GM21529 (cell line): ENCODE measurements around the gene KCNJ9.
"Not testable (repeated sequence)": the region's sequence is repeated elsewhere in the genome, so short reads cannot be mapped to it uniquely, and the experiment has no call there.

Experiments used
- ATAC-seq: cut with Tn5 transposase; IDR thresholded peaks from one replicate; pipeline ENCODE4 v1.9.1; 2021; ENCODE audit not compliant: unreplicated experiment

The KCNJ9 gene

DNA sequence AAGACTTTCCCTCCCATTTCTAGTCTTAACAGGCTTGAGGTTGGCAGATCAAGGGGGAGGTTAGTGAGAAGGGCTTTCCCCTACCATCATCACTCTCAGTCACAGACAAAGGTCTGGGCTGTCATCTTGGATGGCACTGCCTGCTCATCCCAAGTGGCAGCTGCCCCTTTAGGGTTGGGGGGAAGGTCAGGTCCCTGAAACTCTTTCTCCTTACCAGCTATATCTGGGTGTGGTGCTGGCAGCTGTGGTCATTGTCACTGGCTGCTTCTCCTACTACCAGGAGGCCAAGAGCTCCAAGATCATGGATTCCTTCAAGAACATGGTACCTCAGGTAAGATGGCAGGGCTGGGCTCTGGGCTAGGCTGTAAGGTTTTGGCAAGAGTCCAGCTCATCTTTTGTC, 42.4 kb downstream of the KCNJ9 start:
- no peak for ATAC-seq

DNA sequence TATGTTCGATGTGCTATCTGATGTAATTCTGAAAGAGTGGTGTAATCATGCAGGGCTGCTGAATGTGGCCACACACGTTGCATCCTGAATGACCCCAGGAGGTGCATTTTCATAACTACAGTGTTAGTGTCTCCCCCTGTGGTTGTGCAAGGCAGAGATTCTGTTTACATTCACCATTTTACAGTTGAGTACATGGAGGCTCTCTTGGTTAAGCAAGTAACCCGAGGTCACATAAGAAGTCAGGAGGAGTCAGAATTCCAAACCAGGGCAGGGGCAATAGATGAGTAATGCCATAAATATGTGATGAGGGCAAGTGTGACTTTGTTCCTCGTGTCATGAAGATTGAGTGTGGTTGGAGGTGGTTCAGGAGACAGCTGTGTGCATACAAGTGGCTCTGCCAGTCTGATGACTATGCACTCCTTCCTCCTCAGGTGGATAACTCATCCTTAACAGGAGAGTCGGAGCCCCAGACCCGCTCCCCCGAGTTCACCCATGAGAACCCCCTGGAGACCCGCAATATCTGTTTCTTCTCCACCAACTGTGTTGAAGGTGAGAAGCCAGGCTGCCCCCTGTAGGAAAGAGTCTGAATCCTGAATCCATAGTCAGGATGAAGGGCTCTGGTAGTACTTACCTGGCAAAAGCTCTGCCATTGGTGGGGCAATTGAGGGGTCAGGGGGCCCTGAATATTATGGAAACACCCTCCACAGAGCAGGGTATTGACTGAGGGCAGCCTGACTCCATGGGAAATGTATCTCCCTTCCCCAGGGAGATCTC, 43.6 kb downstream of the KCNJ9 start:
- ATAC-seq = no peak

DNA sequence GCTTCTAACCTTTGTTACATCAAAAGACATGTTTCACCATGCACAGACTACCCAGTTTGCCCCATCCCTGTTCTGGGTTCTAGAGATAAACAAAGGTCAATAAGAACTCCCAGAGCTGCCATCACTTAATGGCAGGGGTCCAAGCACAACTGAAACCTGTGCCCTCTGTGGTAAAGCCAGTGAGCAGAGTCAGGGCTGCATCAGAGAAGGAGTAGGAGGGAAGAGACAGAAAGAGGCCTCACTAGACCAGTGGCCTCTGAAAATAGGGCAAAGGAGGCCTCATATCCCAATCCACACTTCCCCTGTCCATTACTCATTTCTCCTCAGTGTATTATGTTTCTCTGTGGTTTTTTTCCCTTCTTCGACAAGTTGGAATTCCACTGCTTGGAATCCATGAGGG, 44.4 kb downstream of the KCNJ9 start:
- no peak for ATAC-seq

DNA sequence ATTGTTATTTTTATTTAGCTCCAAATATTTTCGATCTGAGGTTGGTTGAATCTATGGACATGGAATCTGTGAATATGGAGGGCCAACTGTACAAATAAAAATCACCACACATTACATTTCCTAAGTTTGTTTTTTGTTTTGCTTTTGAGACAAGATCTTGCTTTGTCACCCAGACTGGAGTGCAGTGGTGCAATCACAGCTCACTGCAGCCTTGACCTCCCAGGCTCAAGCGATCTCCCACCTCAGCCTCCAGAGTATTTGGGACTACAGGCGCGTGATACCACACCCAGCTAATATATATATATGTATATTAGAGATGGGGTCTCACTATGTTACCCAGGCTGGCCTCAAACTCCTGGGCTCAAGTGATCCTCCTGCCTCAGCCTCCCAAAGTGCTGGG, 45.0 kb downstream of the KCNJ9 start:
- ATAC-seq = not testable (repeated sequence)

DNA sequence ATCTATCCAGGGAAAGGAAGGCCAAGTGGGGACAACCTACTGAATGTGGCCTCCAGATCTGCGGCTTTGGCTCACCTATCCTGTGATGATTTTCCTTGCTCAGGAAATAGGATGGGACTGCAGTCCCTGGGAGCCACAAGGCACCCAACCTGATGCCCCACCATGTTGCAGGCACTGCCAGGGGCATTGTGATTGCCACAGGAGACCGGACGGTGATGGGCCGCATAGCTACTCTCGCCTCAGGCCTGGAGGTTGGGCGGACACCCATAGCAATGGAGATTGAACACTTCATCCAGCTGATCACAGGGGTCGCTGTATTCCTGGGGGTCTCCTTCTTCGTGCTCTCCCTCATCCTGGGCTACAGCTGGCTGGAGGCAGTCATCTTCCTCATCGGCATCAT, 46.0 kb downstream of the KCNJ9 start:
- ATAC-seq = no peak

DNA sequence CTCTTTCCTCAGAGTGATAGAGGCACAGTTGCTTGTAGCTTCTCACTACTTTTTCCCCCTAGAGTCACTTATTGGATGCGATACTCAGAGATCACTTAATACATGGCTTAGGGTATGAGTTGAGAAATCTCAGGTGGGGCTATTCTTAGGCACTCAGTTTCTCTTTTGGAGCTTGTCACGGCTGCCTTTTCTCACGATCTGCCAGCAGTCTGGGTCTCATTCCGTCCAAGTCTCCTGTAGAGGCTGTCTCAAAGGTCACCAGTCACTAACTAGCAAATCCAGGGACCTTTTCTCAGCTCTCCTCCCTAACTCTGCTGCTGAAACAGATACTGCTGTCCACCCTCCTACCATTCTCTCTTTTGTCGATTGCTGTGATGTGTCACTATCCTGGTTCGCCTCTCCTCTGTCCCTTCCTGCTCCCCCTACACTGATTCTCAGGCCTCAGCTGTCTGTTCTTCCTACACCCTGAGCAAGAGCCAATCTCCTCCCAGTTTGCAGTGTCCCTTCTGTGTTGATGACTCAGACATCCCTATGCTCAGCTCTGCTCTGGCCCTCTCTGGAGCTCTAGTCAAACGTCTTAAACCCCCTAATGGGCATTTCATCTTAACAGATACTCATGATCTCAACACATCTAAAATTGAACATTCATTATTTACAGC, 46.7 kb downstream of the KCNJ9 start:
- ATAC-seq = no peak

DNA sequence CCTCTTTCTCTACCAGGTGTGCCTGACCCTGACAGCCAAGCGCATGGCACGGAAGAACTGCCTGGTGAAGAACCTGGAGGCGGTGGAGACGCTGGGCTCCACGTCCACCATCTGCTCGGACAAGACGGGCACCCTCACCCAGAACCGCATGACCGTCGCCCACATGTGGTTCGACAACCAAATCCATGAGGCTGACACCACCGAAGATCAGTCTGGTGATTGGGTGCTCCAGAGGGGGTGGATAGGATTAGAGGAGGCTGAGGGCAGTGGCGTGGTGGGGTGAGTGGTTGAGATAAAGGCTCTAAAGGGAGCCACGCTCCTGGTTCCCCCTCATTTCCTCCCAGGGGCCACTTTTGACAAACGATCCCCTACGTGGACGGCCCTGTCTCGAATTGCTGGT, 47.3 kb downstream of the KCNJ9 start:
- ATAC-seq = no peak

DNA sequence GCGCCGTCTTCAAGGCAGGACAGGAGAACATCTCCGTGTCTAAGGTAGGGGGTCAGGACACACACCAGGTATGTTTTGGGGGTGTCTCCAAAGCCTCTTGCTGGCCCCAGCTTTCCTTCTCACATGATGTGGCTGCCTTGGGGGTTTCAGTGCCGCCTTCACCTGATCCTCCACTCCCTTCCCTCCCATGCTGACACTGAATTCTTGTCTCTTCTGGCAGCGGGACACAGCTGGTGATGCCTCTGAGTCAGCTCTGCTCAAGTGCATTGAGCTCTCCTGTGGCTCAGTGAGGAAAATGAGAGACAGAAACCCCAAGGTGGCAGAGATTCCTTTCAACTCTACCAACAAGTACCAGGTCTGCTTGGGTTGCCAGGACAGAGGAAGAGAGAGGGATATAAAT, 47.7 kb downstream of the KCNJ9 start:
- ATAC-seq = no peak

DNA sequence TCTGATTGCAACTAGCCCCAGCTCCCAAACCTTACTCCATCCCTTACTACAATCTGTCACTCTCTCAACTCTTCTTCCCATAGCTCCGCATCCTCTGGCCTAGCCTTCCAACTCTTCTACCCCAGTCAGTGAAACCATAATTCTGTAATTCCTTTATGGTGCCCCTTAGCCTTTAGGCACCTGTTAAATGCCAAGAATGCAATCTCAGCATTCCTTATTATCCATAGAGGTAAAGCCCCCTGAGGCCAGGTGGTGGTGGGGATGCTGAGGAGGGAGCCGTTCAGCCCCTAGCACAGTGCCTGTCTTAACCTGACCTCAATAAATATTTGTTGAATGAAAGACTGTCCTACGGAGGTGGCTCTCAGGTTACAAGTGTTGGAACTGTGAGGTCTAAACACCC, 48.2 kb downstream of the KCNJ9 start:
- no peak for ATAC-seq

DNA sequence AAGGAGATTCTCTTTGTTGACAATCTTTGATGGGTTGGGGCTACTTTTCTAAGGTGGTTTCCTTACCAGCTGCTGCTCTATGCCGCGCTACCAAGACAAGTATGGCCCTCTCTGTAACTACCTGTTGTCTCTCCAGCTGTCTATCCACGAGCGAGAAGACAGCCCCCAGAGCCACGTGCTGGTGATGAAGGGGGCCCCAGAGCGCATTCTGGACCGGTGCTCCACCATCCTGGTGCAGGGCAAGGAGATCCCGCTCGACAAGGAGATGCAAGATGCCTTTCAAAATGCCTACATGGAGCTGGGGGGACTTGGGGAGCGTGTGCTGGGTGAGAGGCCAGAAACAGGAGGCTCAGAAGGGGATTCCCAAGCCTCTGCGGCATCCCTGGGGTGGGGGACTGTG, 48.6 kb downstream of the KCNJ9 start:
- no peak for ATAC-seq

DNA sequence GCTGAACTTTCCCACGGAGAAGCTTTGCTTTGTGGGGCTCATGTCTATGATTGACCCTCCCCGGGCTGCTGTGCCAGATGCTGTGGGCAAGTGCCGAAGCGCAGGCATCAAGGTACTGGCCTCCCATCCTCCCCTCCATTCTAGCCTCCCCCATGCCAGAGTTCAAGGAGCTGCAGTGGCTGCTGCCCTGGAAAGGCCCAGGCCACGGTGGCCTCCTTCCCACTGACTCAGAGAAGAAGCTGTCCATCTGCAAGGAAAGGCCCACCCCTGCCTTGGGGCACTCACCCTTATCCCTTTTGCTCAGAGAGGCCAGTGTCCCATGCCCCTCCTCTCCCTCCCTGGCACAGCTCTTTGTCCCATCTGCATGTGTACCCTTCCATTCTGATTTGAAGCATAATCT, 49.1 kb downstream of the KCNJ9 start:
- no peak for ATAC-seq

DNA sequence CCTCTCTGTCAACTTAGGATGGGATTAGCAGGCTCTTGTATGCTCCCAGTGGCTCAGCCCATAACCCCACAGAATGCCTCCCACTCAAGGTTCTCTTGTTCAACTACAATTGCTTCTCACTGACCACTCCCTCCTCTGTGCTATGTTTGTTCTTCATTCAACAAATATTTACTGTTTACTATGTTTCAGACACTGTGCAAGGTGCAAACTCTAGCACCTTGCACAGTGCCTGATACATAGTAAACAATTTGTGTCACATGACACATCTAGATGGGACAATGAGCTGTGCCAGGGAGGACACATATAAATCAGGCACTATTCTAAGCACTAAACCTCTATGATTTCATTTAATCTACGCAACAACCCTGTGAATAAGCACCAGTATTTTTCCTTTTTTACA, 49.6 kb downstream of the KCNJ9 start:
- no peak for ATAC-seq

DNA sequence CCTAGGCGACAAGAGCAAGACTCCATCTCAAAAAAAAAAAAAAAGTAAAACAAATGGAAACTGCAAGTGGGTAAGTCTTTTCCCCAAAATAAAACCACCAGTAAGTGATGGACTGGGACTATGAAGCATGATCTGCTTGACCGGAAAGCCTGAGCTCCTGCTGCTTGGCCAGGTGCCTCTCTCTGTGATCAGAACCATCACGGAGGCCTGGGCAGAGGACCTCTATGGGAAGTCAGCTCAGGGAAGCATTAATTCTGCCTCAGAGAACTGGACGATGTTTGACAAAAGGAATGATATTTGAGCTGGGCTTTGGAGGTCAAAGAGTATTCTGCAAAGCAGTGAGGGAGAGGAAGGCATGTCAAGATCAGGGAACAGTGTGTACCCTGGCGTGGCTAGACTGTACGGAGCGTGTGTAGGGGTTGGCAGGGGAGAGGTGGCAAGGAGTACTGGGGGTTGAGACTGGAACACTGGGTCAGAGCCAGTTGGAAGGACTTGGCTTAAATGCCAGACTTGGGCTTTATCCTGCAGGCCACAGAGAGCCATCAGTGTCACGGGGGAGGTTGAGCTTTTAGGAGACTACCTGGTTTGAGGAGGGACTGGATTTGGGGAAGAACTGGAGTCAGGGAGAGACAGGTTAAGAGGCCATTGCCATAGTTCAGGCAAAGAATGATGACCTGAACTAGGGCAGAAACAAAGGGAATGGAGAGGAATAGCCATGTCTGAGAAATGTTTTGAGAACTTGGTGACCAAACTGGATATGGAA, 50.6 kb downstream of the KCNJ9 start:
- no peak for ATAC-seq

DNA sequence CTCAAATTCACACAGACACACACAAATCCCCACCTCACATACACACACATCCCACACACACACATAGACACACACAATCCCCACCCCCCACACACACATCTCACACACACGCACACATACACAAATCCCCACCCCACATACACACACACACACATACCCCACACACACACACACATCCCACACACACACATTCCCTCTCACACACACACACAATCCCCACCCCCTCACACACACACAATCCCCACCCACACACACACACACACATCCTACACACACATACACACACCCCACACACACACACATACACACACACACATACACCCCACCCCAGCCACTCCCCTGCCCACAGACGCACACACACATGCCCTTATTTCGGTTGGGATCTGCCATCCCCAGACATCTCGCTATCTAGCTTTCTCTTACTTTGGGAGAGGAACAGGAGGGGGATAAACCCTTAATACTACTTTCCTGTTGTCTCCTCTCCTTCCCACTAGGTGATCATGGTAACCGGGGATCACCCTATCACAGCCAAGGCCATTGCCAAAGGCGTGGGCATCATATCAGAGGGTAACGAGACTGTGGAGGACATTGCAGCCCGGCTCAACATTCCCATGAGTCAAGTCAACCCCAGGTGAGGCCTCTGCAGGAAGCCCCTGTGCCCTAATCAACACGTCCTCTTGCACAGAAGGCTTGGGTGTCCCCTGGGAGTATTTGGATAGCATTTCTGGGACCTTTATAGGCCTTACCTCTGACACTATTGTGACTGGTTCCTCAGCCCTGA, 52.8 kb downstream of the KCNJ9 start:
- ATAC-seq = no peak

DNA sequence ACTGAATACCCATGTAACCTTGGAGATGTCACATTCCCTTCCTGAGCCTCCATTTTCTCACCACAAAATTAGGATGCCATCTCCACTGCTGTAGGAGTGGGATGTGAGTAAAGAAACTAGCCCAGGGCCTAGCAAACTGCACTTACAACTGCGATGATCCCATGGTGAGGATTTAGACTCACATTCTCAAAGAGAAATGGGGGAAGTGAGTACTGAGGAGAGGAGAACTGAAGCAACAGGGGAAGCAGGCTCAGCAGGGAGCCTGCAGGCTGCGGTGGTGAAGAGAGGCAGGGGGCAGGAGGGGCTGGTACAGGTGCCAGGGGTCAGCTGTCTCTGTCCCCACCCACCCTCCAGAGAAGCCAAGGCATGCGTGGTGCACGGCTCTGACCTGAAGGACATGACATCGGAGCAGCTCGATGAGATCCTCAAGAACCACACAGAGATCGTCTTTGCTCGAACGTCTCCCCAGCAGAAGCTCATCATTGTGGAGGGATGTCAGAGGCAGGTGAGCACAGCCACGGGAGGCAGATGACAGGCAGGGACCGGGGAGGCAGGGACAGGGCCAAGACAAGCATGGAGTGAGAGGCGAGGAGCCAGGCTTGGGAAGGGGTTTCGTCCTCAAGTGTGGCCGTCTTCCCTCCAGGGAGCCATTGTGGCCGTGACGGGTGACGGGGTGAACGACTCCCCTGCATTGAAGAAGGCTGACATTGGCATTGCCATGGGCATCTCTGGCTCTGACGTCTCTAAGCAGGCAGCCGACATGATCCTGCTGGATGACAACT, 53.6 kb downstream of the KCNJ9 start:
- no peak for ATAC-seq

DNA sequence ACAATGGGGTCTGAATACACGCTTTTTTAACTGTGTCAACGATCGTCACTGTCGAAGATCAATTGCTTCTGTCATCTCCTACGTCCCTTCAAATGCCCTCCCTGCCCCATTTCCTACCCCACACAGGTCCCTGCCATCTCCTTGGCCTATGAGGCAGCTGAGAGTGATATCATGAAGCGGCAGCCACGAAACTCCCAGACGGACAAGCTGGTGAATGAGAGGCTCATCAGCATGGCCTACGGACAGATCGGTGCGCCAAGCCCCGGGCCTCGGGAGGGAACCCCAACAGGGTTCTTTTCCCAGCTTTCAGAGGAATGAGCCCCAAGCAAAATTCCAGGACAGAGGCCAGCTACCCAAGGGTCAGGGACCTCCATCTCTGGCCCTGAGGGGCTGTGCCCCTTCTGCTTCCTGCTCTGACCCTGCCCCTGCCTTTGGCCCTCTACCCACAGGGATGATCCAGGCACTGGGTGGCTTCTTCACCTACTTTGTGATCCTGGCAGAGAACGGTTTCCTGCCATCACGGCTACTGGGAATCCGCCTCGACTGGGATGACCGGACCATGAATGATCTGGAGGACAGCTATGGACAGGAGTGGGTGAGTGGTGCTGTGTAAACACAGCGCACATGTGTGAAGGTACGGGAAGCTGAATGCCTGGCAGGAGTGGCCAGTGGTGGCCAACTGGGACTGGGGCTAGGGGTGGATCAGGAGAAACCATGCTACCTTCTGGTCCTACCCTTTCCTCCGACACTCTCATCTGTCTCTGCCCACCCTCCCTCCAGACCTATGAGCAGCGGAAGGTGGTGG, 55.0 kb downstream of the KCNJ9 start:
- ATAC-seq = no peak

DNA sequence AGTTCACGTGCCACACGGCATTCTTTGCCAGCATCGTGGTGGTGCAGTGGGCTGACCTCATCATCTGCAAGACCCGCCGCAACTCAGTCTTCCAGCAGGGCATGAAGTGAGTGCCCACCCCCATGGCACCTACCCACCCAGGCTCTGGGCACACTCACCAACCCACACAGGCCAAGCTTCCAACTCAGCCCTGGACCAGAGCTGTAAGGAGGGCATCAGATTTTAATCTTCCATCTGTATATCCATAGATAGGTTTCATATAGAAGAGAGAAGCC, 55.5 kb downstream of the KCNJ9 start:
- ATAC-seq = no peak

DNA sequence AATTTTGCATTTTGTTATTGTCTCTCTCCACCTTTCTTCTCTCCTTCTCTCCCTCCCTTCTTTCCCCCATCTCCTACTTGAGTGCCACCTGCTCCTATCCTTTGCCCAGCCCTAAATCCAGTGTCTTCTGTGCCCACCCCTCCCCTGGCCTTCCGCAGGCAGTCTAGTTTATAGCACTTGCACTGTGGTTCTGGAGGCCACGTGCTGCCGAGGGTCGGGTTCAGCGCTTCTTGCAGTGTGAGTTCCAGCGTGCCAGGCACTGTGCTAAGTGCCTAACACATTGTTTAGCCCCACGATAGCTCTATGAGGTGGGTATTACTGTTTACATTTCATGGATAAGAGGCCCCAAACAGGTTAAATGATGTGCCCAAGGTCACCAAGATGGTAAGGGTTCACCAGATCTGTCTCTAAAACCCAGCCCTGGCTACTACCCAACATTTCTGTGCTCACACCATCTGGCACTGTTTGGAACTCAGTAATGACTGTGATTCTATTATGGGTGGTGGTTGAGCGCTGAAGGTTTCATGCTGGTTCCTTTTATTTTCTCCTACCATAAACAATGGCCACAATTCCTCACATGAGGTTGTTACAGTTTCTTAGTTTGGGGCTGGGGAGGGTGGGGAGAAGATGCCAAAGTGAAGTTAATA, 56.0 kb downstream of the KCNJ9 start:
- no peak for ATAC-seq

DNA sequence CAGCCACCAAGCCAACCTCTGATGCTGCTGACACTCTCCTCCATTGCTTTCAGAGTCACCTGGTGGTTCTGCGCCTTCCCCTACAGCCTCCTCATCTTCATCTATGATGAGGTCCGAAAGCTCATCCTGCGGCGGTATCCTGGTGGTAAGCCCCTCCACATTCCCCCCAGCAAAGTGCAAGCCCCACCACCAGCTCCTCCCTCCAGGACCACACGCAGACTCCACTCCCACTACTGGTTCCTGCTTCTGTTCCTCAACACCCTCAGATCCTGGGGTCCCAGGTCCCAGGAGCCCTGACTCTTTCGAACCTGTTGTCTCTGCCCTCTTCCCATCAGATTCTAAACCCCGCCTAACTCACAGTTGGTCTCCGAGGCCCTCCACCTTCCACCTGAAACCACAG, 58.5 kb downstream of the KCNJ9 start:
- ATAC-seq = no peak
